Thyroid gland (tissue), 4 donors: ENCODE results near the gene CFAP46.

Experiments
- CTCF ChIP-seq, 6 experiments: fragments of 200-600 bp in 3 of 6; fragments of 450-650 bp in 3 of 6; sonication (generic) in 3 of 6; IDR thresholded peaks; one replicate each; pipeline ENCODE4 v1.5.1; 2016 to 2019; ENCODE audit warnings: antibody characterized with exemption in 6 of 6, mild to moderate bottlenecking in 2 of 6, inconsistent platforms in 1 of 6, moderate library complexity in 1 of 6
- POLR2A ChIP-seq, 2 donors: fragments of 450-650 bp; IDR thresholded peaks; one replicate each; pipeline ENCODE4 v1.6.1; 2017; ENCODE audit warnings: antibody characterized with exemption in 2 of 2, mild to moderate bottlenecking in 2 of 2, moderate library complexity in 1 of 2

- no peak for TF ChIP-seq POLR2A (IDR thresholded peaks at IDR 0.05)
- no peak for TF ChIP-seq CTCF (IDR thresholded peaks at IDR 0.05)
These were observed 12.9 kb downstream of the CFAP46 start for GRCh38 chr10:132929480-132929879.
